GM19239 (cell line): ENCODE measurements around the gene C1orf21.

Experiments
- DNase-seq: peaks from one replicate; pipeline ENCODE4 v3.0.0; 2011; ENCODE audit warnings: low spot score; ENCODE audit not compliant: insufficient read length
- FAIRE-seq: peaks from 2 replicates; lab custom pipeline; 2011; peaks lifted over from hg19 to GRCh38; lab: Jason Lieb, UNC

C1orf21 gene

GRCh38 chr1:184539580-184539979 is 152.8 kb downstream of the C1orf21 start:
- FAIRE-seq (no peak), DNase-seq (no peak)

- DNase-seq = no peak
- FAIRE-seq = no peak
These were observed 154.8 kb downstream of the C1orf21 start for GRCh38 chr1:184541537-184542152.

- no peak for FAIRE-seq
- no peak for DNase-seq
These were observed 155.5 kb downstream of the C1orf21 start for GRCh38 chr1:184542291-184542690.

GRCh38 chr1:184545601-184546000 is 158.8 kb downstream of the C1orf21 start:
- no peak for FAIRE-seq
- DNase-seq = no peak

- FAIRE-seq (no peak), DNase-seq (no peak)
These were observed 165.6 kb downstream of the C1orf21 start for GRCh38 chr1:184552446-184552845.

- FAIRE-seq (no peak), DNase-seq (no peak)
These were observed 167.0 kb downstream of the C1orf21 start for GRCh38 chr1:184553845-184554244.

- DNase-seq = no peak
These were observed 169.1 kb downstream of the C1orf21 start for GRCh38 chr1:184555665-184556641.

GRCh38 chr1:184556665-184557064 is 169.8 kb downstream of the C1orf21 start:
- FAIRE-seq (no peak), DNase-seq (no peak)

More at GRCh38 chr1:184555665-184556641, 169.1 kb downstream of the C1orf21 start:
- FAIRE-seq = no peak

- DNase-seq (no peak), FAIRE-seq (no peak)
These were observed 170.9 kb downstream of the C1orf21 start for GRCh38 chr1:184557423-184558347.

- FAIRE-seq (no peak), DNase-seq (no peak)
These were observed 171.9 kb downstream of the C1orf21 start for GRCh38 chr1:184558691-184559090.

- FAIRE-seq (no peak), DNase-seq (no peak)
These were observed 172.4 kb downstream of the C1orf21 start for GRCh38 chr1:184559117-184559713.

- DNase-seq (no peak), FAIRE-seq (no peak)
These were observed 176.0 kb downstream of the C1orf21 start for GRCh38 chr1:184562806-184563205.

GRCh38 chr1:184563308-184563707 is 176.5 kb downstream of the C1orf21 start:
- FAIRE-seq (no peak), DNase-seq (no peak)

GRCh38 chr1:184567009-184567408 is 180.2 kb downstream of the C1orf21 start:
- FAIRE-seq (no peak), DNase-seq (no peak)

GRCh38 chr1:184567637-184568036 is 180.8 kb downstream of the C1orf21 start:
- no peak for DNase-seq

GRCh38 chr1:184568148-184568547 is 181.3 kb downstream of the C1orf21 start:
- DNase-seq = no peak
- FAIRE-seq = no peak

More at GRCh38 chr1:184567637-184568036, 180.8 kb downstream of the C1orf21 start:
- no peak for FAIRE-seq

- DNase-seq (no peak), FAIRE-seq (no peak)
These were observed 182.3 kb downstream of the C1orf21 start for GRCh38 chr1:184569106-184569505.

GRCh38 chr1:184574588-184574987 is 187.8 kb downstream of the C1orf21 start:
- FAIRE-seq (no peak), DNase-seq (no peak)

GRCh38 chr1:184576822-184577221 is 190.0 kb downstream of the C1orf21 start:
- DNase-seq = no peak
- FAIRE-seq = no peak

GRCh38 chr1:184577319-184577718 is 190.5 kb downstream of the C1orf21 start:
- FAIRE-seq (no peak), DNase-seq (no peak)
